Fibroblast of pulmonary artery (primary cell): ENCODE data around the gene MAGEA9B.
"Not testable (repeated sequence)": the region's sequence is repeated elsewhere in the genome, so short reads cannot be mapped to it uniquely, and the experiment has no call there.

Experiments
- DNase-seq: peaks from one replicate; pipeline ENCODE4 v3.0.0-alpha.2; 2010; ENCODE audit warnings: low read depth
- H3K4me3 ChIP-seq: replicated peaks from 2 replicates; pipeline ENCODE4 v1.5.1; 2011; ENCODE audit warnings: low read depth, mild to moderate bottlenecking, control low read depth, low read length, moderate library complexity
- TF ChIP-seq, protein P1 (sequence below): IDR thresholded peaks from 2 replicates; pipeline ENCODE4 v1.5.1; 2011; ENCODE audit warnings: mild to moderate bottlenecking, control low read depth, low read length, inconsistent platforms; ENCODE audit errors: missing control alignments

MAGEA9B gene

DNA sequence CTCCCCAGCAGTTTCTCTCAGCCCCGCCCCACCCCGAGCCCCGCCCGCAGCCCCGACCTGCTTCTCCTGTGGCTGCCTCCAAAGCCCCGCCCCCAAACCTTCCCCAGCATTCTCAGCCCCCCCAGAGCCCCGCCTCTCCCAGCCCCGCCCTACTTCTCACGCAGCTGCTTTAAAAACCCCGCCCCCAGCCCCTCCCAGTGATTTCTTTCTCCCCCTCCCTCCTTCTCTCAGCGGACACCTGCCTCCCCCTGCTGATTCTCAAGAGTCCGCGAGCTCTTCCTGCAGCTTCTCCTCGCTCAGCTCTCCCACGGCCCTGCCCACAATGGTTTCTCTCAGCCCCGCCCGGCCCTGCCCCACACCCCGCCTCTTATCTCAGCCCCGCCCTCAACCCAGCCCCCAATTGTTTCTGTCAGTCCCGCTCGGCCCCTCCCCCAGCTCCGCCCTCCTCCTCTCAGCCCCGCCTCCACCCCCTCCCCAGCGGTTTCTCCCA, 47.1 kb downstream of the MAGEA9B start:
- TF ChIP-seq, protein P1, sequence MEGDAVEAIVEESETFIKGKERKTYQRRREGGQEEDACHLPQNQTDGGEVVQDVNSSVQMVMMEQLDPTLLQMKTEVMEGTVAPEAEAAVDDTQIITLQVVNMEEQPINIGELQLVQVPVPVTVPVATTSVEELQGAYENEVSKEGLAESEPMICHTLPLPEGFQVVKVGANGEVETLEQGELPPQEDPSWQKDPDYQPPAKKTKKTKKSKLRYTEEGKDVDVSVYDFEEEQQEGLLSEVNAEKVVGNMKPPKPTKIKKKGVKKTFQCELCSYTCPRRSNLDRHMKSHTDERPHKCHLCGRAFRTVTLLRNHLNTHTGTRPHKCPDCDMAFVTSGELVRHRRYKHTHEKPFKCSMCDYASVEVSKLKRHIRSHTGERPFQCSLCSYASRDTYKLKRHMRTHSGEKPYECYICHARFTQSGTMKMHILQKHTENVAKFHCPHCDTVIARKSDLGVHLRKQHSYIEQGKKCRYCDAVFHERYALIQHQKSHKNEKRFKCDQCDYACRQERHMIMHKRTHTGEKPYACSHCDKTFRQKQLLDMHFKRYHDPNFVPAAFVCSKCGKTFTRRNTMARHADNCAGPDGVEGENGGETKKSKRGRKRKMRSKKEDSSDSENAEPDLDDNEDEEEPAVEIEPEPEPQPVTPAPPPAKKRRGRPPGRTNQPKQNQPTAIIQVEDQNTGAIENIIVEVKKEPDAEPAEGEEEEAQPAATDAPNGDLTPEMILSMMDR = no peak
- H3K4me3 ChIP-seq = peak overlapping the region; percentile 79
- peak; percentile 89 for DNase-seq

DNA sequence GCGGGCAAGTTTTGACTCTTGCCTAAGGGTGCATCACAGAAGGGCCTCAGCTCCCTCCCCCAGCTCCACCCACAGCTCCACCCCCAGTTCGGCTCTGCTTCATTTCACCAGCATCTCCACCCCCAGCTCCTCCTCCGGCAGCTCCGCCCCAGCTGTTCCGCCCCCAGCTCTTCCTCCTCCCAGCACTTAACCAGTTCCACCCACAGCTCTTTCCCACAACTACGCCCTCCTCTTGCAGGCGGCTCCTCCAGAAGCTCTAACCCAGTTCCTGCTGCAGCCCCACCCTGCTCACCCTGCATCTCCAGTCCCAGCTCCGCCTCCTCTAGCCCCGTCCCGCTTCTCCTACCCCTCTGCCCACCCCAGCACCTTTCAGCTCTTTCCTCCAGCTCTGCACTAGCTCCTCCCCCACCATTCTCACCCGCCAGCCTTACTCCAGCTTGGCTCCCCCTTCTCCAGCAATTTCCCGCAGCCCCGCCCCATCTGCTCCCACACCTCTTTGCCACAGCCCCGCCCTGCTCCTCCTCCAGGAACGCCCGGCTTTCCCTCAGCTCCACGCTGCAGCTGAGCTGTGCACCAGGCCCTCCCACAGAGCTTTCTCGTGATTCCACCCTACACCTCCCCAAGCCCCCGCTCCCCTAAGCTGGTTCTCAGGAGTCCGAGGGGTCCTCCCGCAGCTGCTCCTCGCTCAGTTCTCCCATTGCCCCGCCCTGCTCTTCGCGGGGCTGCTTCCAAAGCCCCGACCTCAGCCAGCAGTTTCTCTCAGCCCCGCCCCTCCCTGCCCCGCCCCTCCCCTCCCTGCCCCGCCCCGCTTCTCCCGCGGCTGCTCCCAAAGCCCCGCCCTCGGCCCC, 47.8 kb downstream of the MAGEA9B start:
- TF ChIP-seq, protein P1 = no peak
- peak overlapping the region; percentile 58 for H3K4me3 ChIP-seq
- peak; percentile 95 for DNase-seq

DNA sequence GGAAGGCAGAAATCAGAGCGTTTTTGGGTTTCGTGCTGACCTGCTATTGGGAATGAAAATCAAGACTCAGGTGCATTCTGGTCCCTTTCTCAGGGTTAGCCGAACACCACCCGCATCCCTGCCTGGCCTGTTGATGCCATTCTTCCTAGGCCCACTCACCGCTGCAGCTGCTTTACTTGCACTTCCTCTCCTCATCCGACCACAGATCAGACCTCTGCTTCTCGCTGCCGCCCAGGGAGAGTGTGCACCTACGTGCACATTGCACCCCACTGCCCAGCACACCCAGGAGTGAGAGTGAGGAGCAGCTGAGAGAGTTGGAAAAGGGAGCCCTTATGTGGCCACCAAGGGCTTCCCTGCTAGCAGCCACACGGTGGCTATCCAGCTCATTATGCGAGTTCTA, 49.8 kb downstream of the MAGEA9B start:
- not testable (repeated sequence) for DNase-seq, H3K4me3 ChIP-seq

DNA sequence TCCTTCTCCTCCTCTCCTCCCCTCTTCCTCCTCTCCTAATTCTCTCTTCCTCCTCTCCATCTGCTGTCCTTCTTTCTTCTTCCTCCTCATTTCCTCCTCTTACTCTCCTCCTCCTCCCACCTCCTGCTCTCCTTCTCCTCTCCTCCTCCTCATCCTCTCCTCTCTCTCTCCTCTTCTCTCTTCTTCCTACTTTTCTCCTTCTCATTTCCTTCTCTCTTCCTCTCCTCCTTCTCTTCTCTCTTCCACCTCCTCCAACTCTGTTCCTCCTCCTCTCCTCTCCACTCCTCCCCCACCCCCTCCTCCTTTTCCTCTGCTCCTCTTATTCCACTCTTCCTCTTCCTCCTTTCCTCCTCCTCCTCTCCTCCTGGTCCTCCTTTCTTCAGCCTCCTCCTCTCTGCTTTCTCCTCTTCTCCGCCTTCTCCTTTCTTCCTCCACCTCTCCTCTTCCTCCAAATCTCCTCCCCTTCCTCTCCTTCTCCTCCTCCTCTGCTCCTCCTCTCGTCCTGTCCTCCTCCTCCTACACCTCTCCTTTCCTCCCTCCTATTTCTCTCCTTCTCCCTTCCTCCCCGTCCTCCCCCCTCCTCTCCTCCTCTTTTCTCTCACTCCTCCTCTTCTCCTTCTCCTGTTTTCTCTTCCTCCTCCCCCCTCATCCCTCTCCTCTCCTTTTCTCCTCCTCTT, 52.2 kb downstream of the MAGEA9B start:
- H3K4me3 ChIP-seq, DNase-seq: not testable (repeated sequence)

DNA sequence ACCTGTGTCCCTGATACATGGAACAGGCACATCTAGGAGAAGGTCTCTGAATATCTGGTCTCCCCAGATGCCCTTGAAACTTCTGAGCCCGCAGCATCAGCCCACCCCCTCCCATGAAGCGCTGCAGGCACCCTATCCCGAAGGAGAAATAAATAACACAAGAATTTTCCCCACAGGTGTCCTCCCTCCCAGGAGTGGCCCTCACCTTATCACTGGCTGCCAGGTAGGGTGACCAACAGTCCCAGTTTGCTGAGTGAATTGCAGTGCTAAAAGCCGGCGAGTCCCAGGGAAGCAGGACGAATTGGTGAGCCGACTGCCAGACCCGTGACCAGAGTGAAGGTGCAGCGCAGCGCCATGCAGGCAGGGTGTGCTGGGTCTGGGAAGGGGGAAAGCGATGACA, 53.3 kb downstream of the MAGEA9B start:
- not testable (repeated sequence) for DNase-seq, H3K4me3 ChIP-seq

DNA sequence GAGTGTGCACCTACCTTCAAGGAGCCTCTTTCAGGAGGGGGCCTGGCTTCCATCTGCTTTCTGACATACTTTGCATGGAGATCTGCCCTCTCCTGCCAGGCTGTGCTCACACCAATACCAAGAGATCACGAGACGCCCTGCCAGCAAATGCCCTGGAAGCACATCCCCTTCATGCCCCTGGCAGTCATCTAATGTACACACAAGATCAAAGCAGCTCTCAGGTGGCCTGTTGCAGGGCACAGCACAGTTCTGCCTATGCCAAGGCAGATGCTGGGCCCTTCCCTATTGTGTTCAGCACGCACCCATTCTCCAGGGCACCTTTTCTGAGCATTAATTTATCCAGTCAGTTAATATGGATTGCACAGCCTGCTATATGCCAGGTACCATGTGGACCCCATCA, 54.4 kb downstream of the MAGEA9B start:
- not testable (repeated sequence) for DNase-seq

More for the DNA sequence above, 54.4 kb downstream of the MAGEA9B start:
- H3K4me3 ChIP-seq = not testable (repeated sequence)
